T-helper 2 cell treated with Interferon-gamma antibody and Interleukin-4, amounts not matched to agents 5 μg/mL and 100 μg/mL, for 36 hours (primary cell): ENCODE measurements around the gene PTPRN2.

Experiments
- DNase-seq: peaks from one replicate; pipeline ENCODE4 v3.0.0; 2021; ENCODE audit warnings: low spot score
- H3K27ac Mint-ChIP-seq: one replicate; pipeline ENCODE4 v1.8.0; 2021; ENCODE audit warnings: mild to moderate bottlenecking, mixed read lengths
- H3K27me3 Mint-ChIP-seq: one replicate; pipeline ENCODE4 v1.8.0; 2021; ENCODE audit warnings: low read depth, mixed read lengths
- H3K36me3 Mint-ChIP-seq: one replicate; pipeline ENCODE4 v1.8.0; 2021; ENCODE audit warnings: low read depth, mixed read lengths
- H3K4me1 Mint-ChIP-seq: one replicate; pipeline ENCODE4 v1.8.0; 2021; ENCODE audit warnings: low read depth, mixed read lengths
- H3K4me3 Mint-ChIP-seq: one replicate; pipeline ENCODE4 v1.8.0; 2022; ENCODE audit warnings: mild to moderate bottlenecking, moderate library complexity, mixed read lengths
- H3K9me3 Mint-ChIP-seq: one replicate; pipeline ENCODE4 v1.8.0; 2021; ENCODE audit warnings: mixed read lengths

The PTPRN2 gene

GRCh38 chr7:157753713-157754415 lies 833.8 kb downstream of the PTPRN2 start:
- H3K9me3 Mint-ChIP-seq, result no peaks in the 10 kb centered on the region
- H3K4me1 Mint-ChIP-seq, result no peaks in the 10 kb centered on the region
- no peaks in the 10 kb centered on the region for H3K27me3 Mint-ChIP-seq

GRCh38 chr7:157752832-157753291 lies 834.8 kb downstream of the PTPRN2 start:
- Mint-ChIP-seq H3K4me3 (no peak overlapping the region), H3K9me3 (no peaks in the 10 kb centered on the region), H3K27ac (no peak overlapping the region), H3K36me3 (no peaks in the 10 kb centered on the region), H3K4me1 (no peaks in the 10 kb centered on the region), H3K27me3 (no peaks in the 10 kb centered on the region)
- no peak for DNase-seq

More at GRCh38 chr7:157753713-157754415, 833.8 kb downstream of the PTPRN2 start:
- H3K36me3 Mint-ChIP-seq, result no peaks in the 10 kb centered on the region
- DNase-seq, result no peak
- no peak overlapping the region for H3K4me3 Mint-ChIP-seq
- no peak overlapping the region for H3K27ac Mint-ChIP-seq

- no peaks in the 10 kb centered on the region for H3K36me3 Mint-ChIP-seq
- H3K27ac Mint-ChIP-seq, result no peak overlapping the region
- no peak overlapping the region for H3K4me3 Mint-ChIP-seq
- no peaks in the 10 kb centered on the region for H3K9me3 Mint-ChIP-seq
- H3K27me3 Mint-ChIP-seq, result no peaks in the 10 kb centered on the region
- no peak for DNase-seq
- no peaks in the 10 kb centered on the region for H3K4me1 Mint-ChIP-seq
Measured at GRCh38 chr7:157751951-157752673, 835.5 kb downstream of the PTPRN2 start.

- no peaks in the 10 kb centered on the region for H3K4me1 Mint-ChIP-seq
- H3K4me3 Mint-ChIP-seq, result no peak overlapping the region
- no peaks in the 10 kb centered on the region for H3K27me3 Mint-ChIP-seq
- no peak overlapping the region for H3K27ac Mint-ChIP-seq
- no peaks in the 10 kb centered on the region for H3K9me3 Mint-ChIP-seq
- H3K36me3 Mint-ChIP-seq, result no peaks in the 10 kb centered on the region
- DNase-seq, result no peak
Measured at GRCh38 chr7:157751406-157751805, 836.2 kb downstream of the PTPRN2 start.

- Mint-ChIP-seq H3K27ac (no peak overlapping the region), H3K27me3 (no peaks in the 10 kb centered on the region)
- DNase-seq, result no peak
Measured at GRCh38 chr7:157750291-157750690, 837.3 kb downstream of the PTPRN2 start.

GRCh38 chr7:157745721-157746709 lies 841.6 kb downstream of the PTPRN2 start:
- H3K27ac Mint-ChIP-seq, result no peak overlapping the region
- no peak for DNase-seq
- H3K36me3 Mint-ChIP-seq, result no peaks in the 10 kb centered on the region
- peaks cover 3% of the 10 kb centered on the region for H3K27me3 Mint-ChIP-seq
- H3K4me3 Mint-ChIP-seq, result no peak overlapping the region
- no peaks in the 10 kb centered on the region for H3K4me1 Mint-ChIP-seq
- no peaks in the 10 kb centered on the region for H3K9me3 Mint-ChIP-seq

More at GRCh38 chr7:157750291-157750690, 837.3 kb downstream of the PTPRN2 start:
- no peaks in the 10 kb centered on the region for H3K9me3 Mint-ChIP-seq
- H3K4me1 Mint-ChIP-seq, result no peaks in the 10 kb centered on the region
- no peak overlapping the region for H3K4me3 Mint-ChIP-seq
- no peaks in the 10 kb centered on the region for H3K36me3 Mint-ChIP-seq

- Mint-ChIP-seq H3K9me3 (no peaks in the 10 kb centered on the region), H3K27me3 (peaks cover 3% of the 10 kb centered on the region), H3K27ac (no peak overlapping the region), H3K4me1 (no peaks in the 10 kb centered on the region), H3K36me3 (no peaks in the 10 kb centered on the region), H3K4me3 (no peak overlapping the region)
- no peak for DNase-seq
Measured at GRCh38 chr7:157744786-157745601, 842.6 kb downstream of the PTPRN2 start.

- H3K9me3 Mint-ChIP-seq, result no peaks in the 10 kb centered on the region
- H3K36me3 Mint-ChIP-seq, result no peaks in the 10 kb centered on the region
- peaks cover 3% of the 10 kb centered on the region for H3K27me3 Mint-ChIP-seq
- no peaks in the 10 kb centered on the region for H3K4me1 Mint-ChIP-seq
- no peak for DNase-seq
- H3K27ac Mint-ChIP-seq, result no peak overlapping the region
- H3K4me3 Mint-ChIP-seq, result no peak overlapping the region
Measured at GRCh38 chr7:157743781-157744525, 843.7 kb downstream of the PTPRN2 start.

GRCh38 chr7:157740251-157740798 lies 847.3 kb downstream of the PTPRN2 start:
- Mint-ChIP-seq H3K9me3 (no peaks in the 10 kb centered on the region), H3K27ac (no peak overlapping the region), H3K36me3 (no peaks in the 10 kb centered on the region), H3K4me1 (no peaks in the 10 kb centered on the region), H3K27me3 (peaks cover 7% of the 10 kb centered on the region), H3K4me3 (no peak overlapping the region)
- DNase-seq, result no peak

- DNase-seq, result no peak
- Mint-ChIP-seq H3K36me3 (no peaks in the 10 kb centered on the region), H3K4me3 (no peak overlapping the region), H3K9me3 (no peaks in the 10 kb centered on the region), H3K4me1 (no peaks in the 10 kb centered on the region), H3K27ac (no peak overlapping the region), H3K27me3 (peaks cover 7% of the 10 kb centered on the region)
Measured at GRCh38 chr7:157739650-157740049, 848.0 kb downstream of the PTPRN2 start.

GRCh38 chr7:157739031-157739430 lies 848.6 kb downstream of the PTPRN2 start:
- Mint-ChIP-seq H3K4me1 (no peaks in the 10 kb centered on the region), H3K4me3 (no peak overlapping the region), H3K9me3 (no peaks in the 10 kb centered on the region), H3K36me3 (no peaks in the 10 kb centered on the region), H3K27me3 (peaks cover 7% of the 10 kb centered on the region), H3K27ac (no peak overlapping the region)
- DNase-seq, result no peak

GRCh38 chr7:157738066-157738460 lies 849.6 kb downstream of the PTPRN2 start:
- Mint-ChIP-seq H3K4me1 (no peaks in the 10 kb centered on the region), H3K27me3 (peaks cover 7% of the 10 kb centered on the region), H3K4me3 (no peak overlapping the region)

More at GRCh38 chr7:157738066-157738460, 849.6 kb downstream of the PTPRN2 start:
- Mint-ChIP-seq H3K36me3 (no peaks in the 10 kb centered on the region), H3K27ac (no peak overlapping the region), H3K9me3 (no peaks in the 10 kb centered on the region)
- no peak for DNase-seq
